Natural killer cell (primary cell): ENCODE measurements around the gene SCMH1. TPM values are rescaled to one million over a fixed set of nuclear protein-coding genes. Genes with fewer than 3 reads are reported as not detected.

Source experiments
- ATAC-seq, 3 donors: fragments of 150-1000 bp in 2 of 3; fragments of 200-7000 bp in 1 of 3; cut with Tn5 transposase; 1 replicate in 1 of 3; 2 replicates in 2 of 3; pipeline ENCODE4 v1.10.0; 2021; ENCODE audit warnings: mild to moderate bottlenecking in 2 of 3, moderate library complexity in 2 of 3
- DNase-seq, 2 donors: peaks; one replicate each; pipeline versions ENCODE4 v3.0.0 to v3.0.0-alpha.2; 2013 to 2021; ENCODE audit warnings: mixed read lengths in 1 of 2
- H3K27ac ChIP-seq: one replicate; pipeline ENCODE4 v1.5.1; 2013; ENCODE audit warnings: mild to moderate bottlenecking, low read length
- H3K27me3 ChIP-seq: one replicate; pipeline ENCODE4 v1.6.1; 2013; ENCODE audit warnings: low read length; ENCODE audit not compliant: control insufficient read depth, insufficient read depth
- H3K36me3 ChIP-seq: one replicate; pipeline ENCODE4 v1.6.1; 2013; ENCODE audit warnings: low read length; ENCODE audit not compliant: control insufficient read depth, insufficient read depth
- H3K4me1 ChIP-seq: one replicate; pipeline ENCODE4 v1.6.1; 2013; ENCODE audit warnings: low read length; ENCODE audit not compliant: control insufficient read depth, insufficient read depth
- H3K4me3 ChIP-seq: one replicate; pipeline ENCODE4 v1.5.1; 2013; ENCODE audit warnings: low read length
- H3K9me3 ChIP-seq: one replicate; pipeline ENCODE4 v1.6.1; 2013; ENCODE audit warnings: low read length; ENCODE audit not compliant: control insufficient read depth, insufficient read depth
- H3K27ac Mint-ChIP-seq, 2 donors: one replicate each; pipeline ENCODE4 v1.8.0; 2022; ENCODE audit warnings: mild to moderate bottlenecking in 2 of 2, mixed read lengths in 2 of 2, moderate library complexity in 1 of 2
- H3K27me3 Mint-ChIP-seq, 2 donors: one replicate each; pipeline ENCODE4 v1.8.0; 2022; ENCODE audit warnings: low read depth in 2 of 2, mixed read lengths in 2 of 2
- H3K36me3 Mint-ChIP-seq: one replicate; pipeline ENCODE4 v1.8.0; 2022; ENCODE audit warnings: mixed read lengths
- H3K4me1 Mint-ChIP-seq, 2 donors: one replicate each; pipeline ENCODE4 v1.8.0; 2022; ENCODE audit warnings: mixed read lengths in 2 of 2
- H3K4me3 Mint-ChIP-seq: one replicate; pipeline ENCODE4 v1.8.0; 2022; ENCODE audit warnings: mild to moderate bottlenecking, moderate library complexity, mixed read lengths
- H3K9me3 Mint-ChIP-seq, 2 donors: one replicate each; pipeline ENCODE4 v1.8.0; 2022; ENCODE audit warnings: mixed read lengths in 2 of 2
- CTCF ChIP-seq: fragments of 200-600 bp; IDR thresholded peaks from one replicate; pipeline ENCODE4 v1.8.0; 2022; ENCODE audit warnings: antibody characterized with exemption
- WGBS: methylation state at CpG from one replicate; pipeline ENCODE4 v1.1.7; 2013; ENCODE audit warnings: missing lambda C conversion rate; ENCODE audit not compliant: insufficient coverage; 5-methylcytosine and 5-hydroxymethylcytosine counted together
- intact Hi-C: fragments of 100-400 bp; cut with micrococcal nuclease; formaldehyde crosslinking; loops from one replicate; pipeline ENCODE4 v1.14.2; 2022
- total RNA-seq, 4 donors: library from RNA; stranded (reverse); fragments of 120-200 nt in 1 of 4; gene quantifications; one replicate each; pipeline versions ENCODE4 v1.2.3 to v1.2.4, GENCODE V29; 2013 to 2022

Gene SCMH1
- total RNA-seq, 3 donors from 2014 or later (not counting 1 experiment from before 2014, with no cell fraction given): 8.3 to 10.2 (median 9.1) TPM

GRCh38 chr1:41242342-41243078 lies 404 bp upstream of the SCMH1 start:
- H3K36me3 Mint-ChIP-seq: no peaks in the 10 kb centered on the region
- peak overlapping the region; percentile 26 to 41 for H3K27ac Mint-ChIP-seq
- peaks cover 7 to 16% of the 10 kb centered on the region in 2 donors for H3K4me1 Mint-ChIP-seq
- H3K36me3 ChIP-seq: no peaks in the 10 kb centered on the region
- H3K9me3 ChIP-seq: no peaks in the 10 kb centered on the region
- DNase-seq (peak in 1 of 2 donors; percentile 28), ATAC-seq (no peak)
- no peaks in the 10 kb centered on the region for H3K9me3 Mint-ChIP-seq
- WGBS: 12% methylated on average over 51 of the region's 51 CpGs
- H3K4me1 ChIP-seq: peaks cover 13% of the 10 kb centered on the region
- H3K27me3 Mint-ChIP-seq: peaks cover 0 to 11% of the 10 kb centered on the region in 2 donors
- peak overlapping the region; percentile 62 for H3K27ac ChIP-seq
- intact Hi-C loops: no loop called here
- peak overlapping the region; percentile 80 for H3K4me3 Mint-ChIP-seq
- no peak for TF ChIP-seq CTCF
- H3K4me3 ChIP-seq: peak overlapping the region; percentile 62
- no peaks in the 10 kb centered on the region for H3K27me3 ChIP-seq

GRCh38 chr1:41241354-41241748 lies 755 bp downstream of the SCMH1 start:
- Mint-ChIP-seq H3K27me3 (peaks cover 0 to 9% of the 10 kb centered on the region in 2 donors), H3K36me3 (no peaks in the 10 kb centered on the region), H3K4me1 (peaks cover 7 to 16% of the 10 kb centered on the region in 2 donors), H3K4me3 (peak overlapping the region; percentile 92), H3K9me3 (no peaks in the 10 kb centered on the region), H3K27ac (peak overlapping the region; percentile 86 to 91)
- 0% methylated on average over 45 of the region's 45 CpGs for WGBS
- ATAC-seq (peak; percentile 71 to 77 (median 73)), DNase-seq (peak; percentile 43 to 61)
- Histone ChIP-seq H3K27me3 (no peaks in the 10 kb centered on the region), H3K4me1 (peaks cover 13% of the 10 kb centered on the region), H3K36me3 (no peaks in the 10 kb centered on the region), H3K27ac (peak overlapping the region; percentile 58), H3K4me3 (peak overlapping the region; percentile 25), H3K9me3 (no peaks in the 10 kb centered on the region)
- intact Hi-C loops: no loop called here
- no peak for TF ChIP-seq CTCF

DNA sequence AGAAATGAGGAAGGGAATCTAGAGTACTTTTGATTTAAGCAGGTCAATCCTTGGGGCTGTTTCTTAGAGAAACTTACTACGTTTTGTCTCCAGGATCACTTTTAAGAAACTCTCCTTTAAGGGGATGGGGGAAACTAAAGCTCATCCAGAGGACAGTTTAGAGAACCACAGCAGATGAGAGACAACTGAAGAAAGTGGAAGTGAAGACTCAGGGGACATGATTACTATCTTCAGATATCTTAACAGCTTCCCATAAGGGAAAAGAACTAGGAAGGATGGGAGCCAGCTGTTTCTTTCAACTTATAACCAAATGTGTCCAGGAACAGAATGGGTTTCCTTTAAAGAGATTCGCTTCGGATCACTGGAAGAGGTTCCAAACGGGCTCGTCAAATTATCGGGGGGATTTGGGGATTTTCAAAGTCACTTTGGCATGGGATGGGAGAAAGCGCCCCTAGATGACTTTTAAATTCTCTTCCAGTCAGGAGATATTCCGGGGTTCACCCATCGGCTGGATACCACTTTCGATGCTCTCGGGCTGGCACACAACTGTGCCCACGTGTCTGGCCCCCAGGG lies 1.2 kb downstream of the SCMH1 start:
- intact Hi-C loops: no loop called here
- peak overlapping the region; percentile 25 for H3K4me3 ChIP-seq
- H3K36me3 ChIP-seq: no peaks in the 10 kb centered on the region
- H3K36me3 Mint-ChIP-seq: no peaks in the 10 kb centered on the region
- no peaks in the 10 kb centered on the region for H3K27me3 ChIP-seq
- no peaks in the 10 kb centered on the region for H3K9me3 ChIP-seq
- ATAC-seq (no peak), DNase-seq (peak in 1 of 2 donors; percentile 29)
- peak overlapping the region; percentile 58 for H3K27ac ChIP-seq
- H3K9me3 Mint-ChIP-seq: no peaks in the 10 kb centered on the region
- no peak for TF ChIP-seq CTCF
- peaks cover 7 to 16% of the 10 kb centered on the region in 2 donors for H3K4me1 Mint-ChIP-seq
- H3K27ac Mint-ChIP-seq: peak overlapping the region; percentile 86 to 91
- 14% methylated on average over 12 of the region's 12 CpGs for WGBS
- H3K4me3 Mint-ChIP-seq: peak overlapping the region; percentile 92
- H3K27me3 Mint-ChIP-seq: peaks cover 0 to 9% of the 10 kb centered on the region in 2 donors
- peaks cover 13% of the 10 kb centered on the region for H3K4me1 ChIP-seq
